Measurements from ENCODE around the gene ADAMTS17. TPM values are rescaled to one million over a fixed set of nuclear protein-coding genes. Genes with fewer than 3 reads are reported as not detected.
A peak's percentile ranks its signal among the peaks of the same experiment; 100 is the strongest.

ADAMTS17 gene
- total RNA-seq, 4 donors from 2014 or later, result 4.5 to 11.4 (median 6.6) TPM

DNA sequence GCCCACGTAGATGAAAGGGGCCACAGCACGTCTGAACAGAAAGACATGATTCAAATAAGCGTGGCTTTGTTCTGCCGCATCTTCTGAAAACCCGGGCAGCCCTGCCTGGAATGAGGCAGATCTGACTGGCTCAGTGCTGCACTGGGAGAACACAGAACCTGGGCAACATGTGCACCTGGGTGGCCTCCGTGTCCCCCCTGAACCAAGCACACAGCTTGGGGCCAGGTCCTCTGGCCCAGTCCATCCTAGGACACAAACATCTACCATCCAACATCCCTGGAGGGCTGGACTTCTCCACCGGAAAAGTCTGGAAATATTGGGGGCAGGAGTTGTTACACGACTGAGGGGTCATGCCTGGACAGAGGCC lies 119.4 kb downstream of the ADAMTS17 start:
- Histone ChIP-seq H3K27me3 (no peaks in the 10 kb centered on the region), H3K9me3 (no peaks in the 10 kb centered on the region), H3K36me3 (no peaks in the 10 kb centered on the region), H3K4me3 (no peak overlapping the region), H3K27ac (peak overlapping the region in 2 of 4 donors; percentile 64 to 67), H3K4me1 (peaks cover 0 to 15% (median 0%) of the 10 kb centered on the region in 3 donors)
- TF ChIP-seq, protein P1, sequence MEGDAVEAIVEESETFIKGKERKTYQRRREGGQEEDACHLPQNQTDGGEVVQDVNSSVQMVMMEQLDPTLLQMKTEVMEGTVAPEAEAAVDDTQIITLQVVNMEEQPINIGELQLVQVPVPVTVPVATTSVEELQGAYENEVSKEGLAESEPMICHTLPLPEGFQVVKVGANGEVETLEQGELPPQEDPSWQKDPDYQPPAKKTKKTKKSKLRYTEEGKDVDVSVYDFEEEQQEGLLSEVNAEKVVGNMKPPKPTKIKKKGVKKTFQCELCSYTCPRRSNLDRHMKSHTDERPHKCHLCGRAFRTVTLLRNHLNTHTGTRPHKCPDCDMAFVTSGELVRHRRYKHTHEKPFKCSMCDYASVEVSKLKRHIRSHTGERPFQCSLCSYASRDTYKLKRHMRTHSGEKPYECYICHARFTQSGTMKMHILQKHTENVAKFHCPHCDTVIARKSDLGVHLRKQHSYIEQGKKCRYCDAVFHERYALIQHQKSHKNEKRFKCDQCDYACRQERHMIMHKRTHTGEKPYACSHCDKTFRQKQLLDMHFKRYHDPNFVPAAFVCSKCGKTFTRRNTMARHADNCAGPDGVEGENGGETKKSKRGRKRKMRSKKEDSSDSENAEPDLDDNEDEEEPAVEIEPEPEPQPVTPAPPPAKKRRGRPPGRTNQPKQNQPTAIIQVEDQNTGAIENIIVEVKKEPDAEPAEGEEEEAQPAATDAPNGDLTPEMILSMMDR (IDR thresholded peaks at IDR 0.05), result no peak
- TF ChIP-seq POLR2A (IDR thresholded peaks at IDR 0.05), result no peak
- intact Hi-C loops (cut with DNase I), result no loop called here
- 18% methylated on average over 6 of the region's 8 CpGs; no CpG with 5 or more reads in 1 of the 2 donors for WGBS, 2 donors
- no peak for DNase-seq

DNA sequence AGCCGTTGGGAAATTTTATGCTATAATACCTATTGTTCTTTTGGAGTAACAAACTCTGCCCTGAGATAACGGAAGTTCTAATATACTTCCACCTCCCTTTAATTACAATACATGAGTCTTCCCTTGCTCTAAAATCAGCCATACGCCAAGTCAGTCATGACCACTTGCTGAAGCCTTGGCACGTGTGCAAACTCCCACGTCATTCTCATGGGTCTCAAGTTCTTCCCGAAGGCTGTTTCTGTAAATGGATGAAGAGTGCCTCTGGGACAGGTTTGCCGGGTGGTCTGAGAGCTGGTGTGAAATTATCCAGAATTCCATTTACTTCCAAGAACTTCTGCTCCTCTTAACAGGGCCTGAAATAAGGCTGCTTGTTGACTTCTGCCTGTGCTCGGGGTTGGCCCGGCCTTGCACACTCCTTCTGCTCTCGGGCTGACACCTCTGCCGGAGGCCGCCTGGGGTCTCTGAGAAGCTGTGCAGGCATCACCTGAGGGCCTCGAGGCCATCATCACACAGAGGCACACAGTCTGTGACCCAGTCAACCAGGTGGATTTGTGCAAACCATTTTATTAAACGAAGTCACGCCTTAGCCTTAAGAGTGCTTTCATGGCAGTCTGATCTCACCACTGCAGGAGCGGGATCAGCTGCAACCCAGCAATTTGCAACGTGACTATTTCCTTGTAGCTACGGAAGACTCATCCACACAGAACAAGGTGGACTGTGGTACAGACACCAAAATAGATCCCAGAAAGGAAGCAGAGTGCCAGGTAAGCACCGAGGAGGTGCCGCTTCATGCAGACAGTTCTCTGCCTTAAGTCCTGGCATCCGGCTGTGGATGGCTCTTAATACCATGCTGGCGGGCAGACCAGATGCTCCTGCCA lies 120.1 kb downstream of the ADAMTS17 start:
- no peak for DNase-seq
- intact Hi-C loops (cut with DNase I), result no loop called here
- Histone ChIP-seq H3K9me3 (no peaks in the 10 kb centered on the region), H3K36me3 (no peaks in the 10 kb centered on the region), H3K4me3 (no peak overlapping the region), H3K27me3 (no peaks in the 10 kb centered on the region), H3K4me1 (peaks cover 0 to 16% (median 0%) of the 10 kb centered on the region in 3 donors), H3K27ac (peak overlapping the region; percentile 47 to 67 (median 57))
- TF ChIP-seq, protein P1 (IDR thresholded peaks at IDR 0.05), result no peak
- TF ChIP-seq POLR2A (IDR thresholded peaks at IDR 0.05), result no peak
- WGBS, 2 donors, result 41 to 44% methylated on average over 16 to 18 of the region's 22 CpGs

DNA sequence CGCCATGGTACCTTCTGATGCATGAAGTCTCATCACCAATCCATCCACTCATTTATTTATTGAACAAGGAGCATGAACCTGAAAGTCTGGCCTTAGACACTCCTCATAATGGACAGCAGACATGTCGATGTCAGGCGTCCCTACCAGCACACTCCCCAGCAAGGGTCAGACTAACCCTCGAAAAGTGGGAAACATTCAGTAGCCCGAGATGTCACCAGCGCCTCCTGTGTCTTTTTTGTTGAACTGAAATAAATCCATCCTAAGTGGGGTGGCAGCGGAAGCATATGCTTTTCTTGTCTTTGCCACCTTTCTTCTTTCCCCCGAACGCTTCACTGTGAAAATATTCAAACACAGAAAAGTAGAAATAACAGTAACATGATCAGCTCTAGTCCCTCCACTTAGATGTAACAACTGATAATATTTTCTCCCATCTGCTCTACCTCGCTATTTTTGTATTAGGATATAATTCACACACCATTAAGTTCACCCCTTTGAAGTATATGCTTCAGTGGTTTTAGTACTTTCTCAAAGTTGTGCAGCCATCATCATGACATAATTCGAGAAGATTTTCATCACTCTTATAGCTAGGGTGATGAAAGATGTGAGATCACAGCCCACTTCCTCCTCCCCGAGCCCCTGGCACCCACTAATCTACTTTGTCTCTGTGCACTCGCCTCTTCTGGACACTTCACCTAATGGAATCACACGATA lies 121.6 kb downstream of the ADAMTS17 start:
- intact Hi-C loops (cut with DNase I), result no loop called here
- Histone ChIP-seq H3K27me3 (no peaks in the 10 kb centered on the region), H3K9me3 (no peaks in the 10 kb centered on the region), H3K4me3 (no peak overlapping the region), H3K36me3 (no peaks in the 10 kb centered on the region), H3K4me1 (peaks cover 3 to 31% (median 8%) of the 10 kb centered on the region in 3 donors), H3K27ac (no peak overlapping the region)
- 86 to 88% methylated on average over 14 of the region's 14 CpGs for WGBS, 2 donors
- DNase-seq, result no peak
- TF ChIP-seq, protein P1 (IDR thresholded peaks at IDR 0.05), result no peak
- TF ChIP-seq POLR2A (IDR thresholded peaks at IDR 0.05), result no peak

DNA sequence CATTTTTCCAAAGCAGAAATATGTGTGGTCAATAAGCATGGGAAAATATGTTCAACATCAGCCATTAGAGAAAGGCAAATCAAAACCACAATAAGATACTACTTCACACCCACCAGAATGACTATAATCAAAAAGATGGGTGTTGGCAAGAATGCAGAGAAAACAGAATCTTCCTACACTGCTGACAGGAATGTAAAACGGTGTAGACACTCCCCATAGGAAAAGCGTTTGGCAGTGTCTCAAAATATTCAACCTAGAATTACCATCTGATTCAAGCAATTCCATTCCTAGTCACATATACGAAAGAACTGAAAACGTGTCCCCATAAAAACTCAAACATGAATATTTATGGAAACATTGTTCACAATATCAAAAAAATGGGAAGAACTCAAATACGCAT lies 123.3 kb downstream of the ADAMTS17 start:
- TF ChIP-seq, protein P1 (IDR thresholded peaks at IDR 0.05), result no peak
- TF ChIP-seq POLR2A (IDR thresholded peaks at IDR 0.05), result no peak
- H3K36me3 ChIP-seq, result no peaks in the 10 kb centered on the region
- WGBS, 2 donors, result 68 to 78% methylated on average over 5 of the region's 5 CpGs
- H3K27me3 ChIP-seq, result no peaks in the 10 kb centered on the region
- DNase-seq, result no peak
- peaks cover 3 to 36% (median 9%) of the 10 kb centered on the region in 3 donors for H3K4me1 ChIP-seq
- no peak overlapping the region for H3K27ac ChIP-seq
- no peaks in the 10 kb centered on the region for H3K9me3 ChIP-seq
- intact Hi-C loops (cut with DNase I), result no loop called here
- no peak overlapping the region for H3K4me3 ChIP-seq

DNA sequence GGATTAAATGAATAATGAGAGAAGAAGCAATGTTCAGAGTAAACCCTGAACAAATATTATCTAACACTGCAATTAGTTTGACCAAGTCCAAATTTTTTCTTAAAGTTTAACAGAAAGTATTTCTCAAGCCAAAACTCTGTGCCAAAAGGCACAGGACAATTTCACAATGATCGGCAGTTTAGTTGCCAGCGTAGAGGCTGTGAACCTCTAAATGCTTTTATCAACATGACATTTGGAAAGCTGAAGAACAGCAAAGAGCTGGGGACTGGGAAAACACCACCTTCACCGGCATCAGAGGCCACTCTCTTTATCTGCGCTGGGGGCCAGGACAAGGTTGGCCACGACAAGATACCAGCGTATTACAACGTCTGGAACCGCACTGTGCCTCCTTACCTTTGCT lies 125.6 kb downstream of the ADAMTS17 start:
- DNase-seq, result no peak
- H3K4me1 ChIP-seq, result peaks cover 3 to 34% (median 12%) of the 10 kb centered on the region in 3 donors
- TF ChIP-seq POLR2A (IDR thresholded peaks at IDR 0.05), result no peak
- TF ChIP-seq, protein P1 (IDR thresholded peaks at IDR 0.05), result no peak
- peak overlapping the region; percentile 30 to 72 (median 58) for H3K27ac ChIP-seq
- H3K27me3 ChIP-seq, result no peaks in the 10 kb centered on the region
- H3K4me3 ChIP-seq, result no peak overlapping the region
- no peaks in the 10 kb centered on the region for H3K36me3 ChIP-seq
- H3K9me3 ChIP-seq, result no peaks in the 10 kb centered on the region
- 19 to 48% methylated on average over 3 to 8 of the region's 8 CpGs for WGBS, 2 donors
- intact Hi-C loops (cut with DNase I), result no loop called here
